Activated naive CD8-positive, alpha-beta T cell treated with anti-CD3 and anti-CD28 coated beads for 36 hours (primary cell): ENCODE results near the gene IL1RN. TPM values are rescaled to one million over a fixed set of nuclear protein-coding genes. Genes with fewer than 3 reads are reported as not detected.
"Not testable (repeated sequence)": the region's sequence is repeated elsewhere in the genome, so short reads cannot be mapped to it uniquely, and the experiment has no call there.

Experiments used
- DNase-seq: peaks from one replicate; pipeline ENCODE4 v3.0.0; 2021
- H3K27ac Mint-ChIP-seq: one replicate; pipeline ENCODE4 v1.8.0; 2022; ENCODE audit warnings: mild to moderate bottlenecking, moderate library complexity, mixed read lengths
- H3K27me3 Mint-ChIP-seq: one replicate; pipeline ENCODE4 v1.8.0; 2022; ENCODE audit warnings: mild to moderate bottlenecking, mixed read lengths
- H3K36me3 Mint-ChIP-seq: one replicate; pipeline ENCODE4 v1.8.0; 2021; ENCODE audit warnings: mild to moderate bottlenecking, mixed read lengths
- H3K4me1 Mint-ChIP-seq: one replicate; pipeline ENCODE4 v1.8.0; 2021; ENCODE audit warnings: mixed read lengths
- H3K4me3 Mint-ChIP-seq: one replicate; pipeline ENCODE4 v1.8.0; 2022; ENCODE audit warnings: mild to moderate bottlenecking, moderate library complexity, mixed read lengths
- H3K9me3 Mint-ChIP-seq: one replicate; pipeline ENCODE4 v1.8.0; 2022; ENCODE audit warnings: mixed read lengths
- total RNA-seq, 2 experiments: library from RNA; stranded (reverse); gene quantifications; one replicate each; pipeline ENCODE4 v1.2.3, GENCODE V29; 2021

Gene IL1RN
- total RNA-seq, 2 experiments from 2014 or later, result 0.19 to 0.30 TPM

DNA sequence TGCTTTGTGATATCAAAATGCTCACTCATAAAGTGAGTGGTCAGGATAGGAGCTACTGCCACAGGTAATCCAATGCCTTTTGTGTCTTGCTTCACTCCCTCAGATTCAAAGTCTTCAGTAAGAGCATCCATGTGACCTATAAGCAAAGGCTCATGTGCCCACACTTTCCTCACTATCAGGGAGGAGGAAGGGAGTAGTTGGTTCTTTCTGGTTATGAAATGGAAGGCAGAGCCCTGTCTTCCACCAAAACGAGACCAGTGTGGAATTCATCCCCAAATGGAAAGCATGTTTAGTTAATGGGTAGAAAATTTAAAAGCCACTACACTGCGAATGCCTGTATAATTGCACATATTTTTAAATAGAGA is 33.8 kb upstream of the IL1RN start:
- Mint-ChIP-seq H3K4me3 (no peak overlapping the region), H3K36me3 (peaks cover 6% of the 10 kb centered on the region), H3K27ac (no peak overlapping the region), H3K27me3 (no peaks in the 10 kb centered on the region), H3K4me1 (peaks cover 16% of the 10 kb centered on the region), H3K9me3 (peaks cover 17% of the 10 kb centered on the region)
- no peak for DNase-seq

DNA sequence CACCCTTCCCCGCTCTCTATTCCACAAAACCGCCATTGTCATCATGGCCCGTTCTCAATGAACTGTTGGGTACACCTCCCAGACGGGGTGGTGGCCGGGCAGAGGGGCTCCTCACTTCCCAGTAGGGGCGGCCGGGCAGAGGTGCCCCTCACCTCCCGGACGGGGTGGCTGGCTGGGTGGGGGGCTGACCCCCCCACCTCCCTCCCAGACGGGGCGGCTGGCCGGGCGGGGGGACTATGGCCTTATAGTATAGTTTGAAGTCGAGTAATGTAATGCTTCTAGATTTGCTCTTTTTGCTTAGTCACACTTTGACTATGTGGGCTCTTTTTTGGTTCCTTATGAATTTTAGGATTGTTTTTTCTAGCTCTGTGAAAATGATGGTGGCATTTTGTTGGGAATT is 31.1 kb upstream of the IL1RN start:
- peaks cover 19% of the 10 kb centered on the region for H3K4me1 Mint-ChIP-seq
- H3K9me3 Mint-ChIP-seq, result peaks cover 17% of the 10 kb centered on the region
- H3K27me3 Mint-ChIP-seq, H3K4me3 Mint-ChIP-seq, H3K36me3 Mint-ChIP-seq, H3K27ac Mint-ChIP-seq, DNase-seq: not testable (repeated sequence)

DNA sequence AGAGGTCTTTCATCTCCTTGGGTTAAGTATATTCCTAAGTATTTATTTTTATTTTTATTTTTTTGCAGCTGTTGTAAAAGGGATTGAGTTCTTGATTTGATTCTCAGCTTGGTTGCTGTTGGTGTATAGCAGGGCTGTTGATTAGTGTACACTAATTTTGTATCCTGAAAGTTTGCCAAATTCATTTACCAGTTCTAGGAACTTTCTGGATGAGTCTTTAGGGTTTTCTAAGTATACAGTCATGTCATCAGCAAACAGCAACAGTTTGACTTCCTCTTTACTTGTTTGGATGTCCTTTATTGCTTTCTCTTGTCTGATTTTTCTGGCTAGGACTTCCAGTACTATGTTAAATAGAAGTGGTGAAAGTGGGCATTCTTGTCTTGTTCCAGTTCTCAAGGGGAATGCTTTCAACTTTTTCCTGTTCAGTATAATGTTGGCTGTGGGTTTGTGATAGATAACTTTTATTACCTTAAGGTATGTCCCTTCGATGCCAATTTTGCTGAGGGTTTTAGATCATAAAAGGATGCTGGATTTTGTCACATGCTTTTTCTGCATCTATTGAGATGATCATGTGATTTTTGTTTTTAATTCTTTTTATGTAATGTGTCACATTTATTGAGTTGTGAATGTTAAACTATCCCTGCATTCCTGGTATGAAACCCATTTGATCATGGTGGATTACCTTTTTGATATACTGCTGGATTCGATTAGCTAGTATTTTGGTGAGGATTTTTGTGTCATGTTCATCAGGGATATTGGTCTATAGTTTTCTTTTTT is 30.4 kb upstream of the IL1RN start:
- peaks cover 17% of the 10 kb centered on the region for H3K9me3 Mint-ChIP-seq
- not testable (repeated sequence) for H3K27ac Mint-ChIP-seq

DNA sequence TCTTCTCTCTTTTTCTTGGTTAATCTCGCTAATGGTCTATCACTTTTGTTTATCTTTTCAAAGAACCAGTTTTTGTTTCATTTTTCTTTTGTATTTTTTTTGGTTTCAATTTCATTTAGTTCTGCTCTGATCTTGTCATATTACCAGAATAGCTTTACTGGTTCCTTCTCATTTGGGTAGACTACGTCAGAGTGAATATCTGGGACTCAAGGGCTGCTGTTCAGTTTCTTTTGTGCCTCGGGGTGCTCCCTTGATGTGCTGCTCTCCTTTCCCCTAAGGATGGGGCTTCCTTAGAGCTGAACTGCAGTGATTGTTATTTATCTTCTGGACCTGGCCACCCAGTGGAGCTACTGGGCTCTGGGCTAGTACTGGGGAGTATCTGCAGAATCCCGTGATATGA is 29.4 kb upstream of the IL1RN start:
- no peaks in the 10 kb centered on the region for H3K27me3 Mint-ChIP-seq
- H3K4me1 Mint-ChIP-seq, result peaks cover 20% of the 10 kb centered on the region
- no peak for DNase-seq
- H3K4me3 Mint-ChIP-seq, result peak overlapping the region; percentile 20
- peak overlapping the region; percentile 46 for H3K27ac Mint-ChIP-seq
- peaks cover 6% of the 10 kb centered on the region for H3K36me3 Mint-ChIP-seq
- H3K9me3 Mint-ChIP-seq, result peaks cover 21% of the 10 kb centered on the region

More for the DNA sequence above, 30.4 kb upstream of the IL1RN start:
- not testable (repeated sequence) for H3K4me3 Mint-ChIP-seq, H3K36me3 Mint-ChIP-seq, H3K27me3 Mint-ChIP-seq, DNase-seq
- H3K4me1 Mint-ChIP-seq, result peaks cover 19% of the 10 kb centered on the region

DNA sequence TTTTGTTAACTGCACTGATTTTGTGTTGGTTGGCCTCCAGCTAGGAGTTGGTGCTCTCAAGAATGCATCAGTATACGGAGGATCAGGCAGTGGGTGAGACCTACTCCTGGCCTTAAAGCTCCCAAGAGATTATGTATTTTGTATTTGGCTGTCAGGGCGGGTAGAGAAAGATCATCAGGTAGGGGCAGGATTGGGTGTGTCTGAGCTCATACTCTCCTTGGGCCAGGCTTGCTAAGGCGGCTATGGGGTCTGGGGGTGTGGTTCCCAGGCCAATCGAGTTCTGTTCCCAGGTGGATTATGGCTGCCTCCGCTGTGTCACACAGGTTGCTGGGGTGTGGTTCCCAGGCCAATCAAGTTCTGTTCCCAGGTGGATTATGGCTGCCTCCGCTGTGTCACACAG is 28.9 kb upstream of the IL1RN start:
- peak overlapping the region; percentile 20 for H3K4me3 Mint-ChIP-seq
- H3K27ac Mint-ChIP-seq, result peak overlapping the region; percentile 46

DNA sequence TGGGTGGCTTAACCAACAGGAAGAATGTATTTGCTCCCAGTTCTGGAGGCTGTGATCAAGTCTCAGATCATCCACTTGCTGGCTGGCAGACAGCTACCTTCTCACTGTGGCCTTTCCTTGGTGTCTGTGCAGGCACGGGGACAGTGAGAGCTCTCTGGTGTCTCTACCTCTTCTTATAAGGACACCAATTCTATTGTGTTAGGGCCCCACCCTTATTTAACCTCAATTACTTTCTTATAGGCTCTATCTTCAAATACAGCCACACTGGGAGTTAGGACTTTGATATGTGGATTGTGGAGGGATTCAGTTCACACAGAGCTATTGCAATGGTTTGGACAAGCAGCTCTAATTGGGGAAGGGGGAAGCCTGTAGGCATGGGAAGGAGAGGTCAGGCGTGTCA is 25.3 kb upstream of the IL1RN start:
- Mint-ChIP-seq H3K4me1 (peaks cover 43% of the 10 kb centered on the region), H3K9me3 (peaks cover 23% of the 10 kb centered on the region), H3K4me3 (no peak overlapping the region), H3K27me3 (no peaks in the 10 kb centered on the region), H3K36me3 (peaks cover 10% of the 10 kb centered on the region), H3K27ac (no peak overlapping the region)
- DNase-seq, result no peak

More for the DNA sequence above, 28.9 kb upstream of the IL1RN start:
- peaks cover 8% of the 10 kb centered on the region for H3K36me3 Mint-ChIP-seq
- no peak for DNase-seq
- H3K4me1 Mint-ChIP-seq, result peaks cover 25% of the 10 kb centered on the region
- peaks cover 25% of the 10 kb centered on the region for H3K9me3 Mint-ChIP-seq
- no peaks in the 10 kb centered on the region for H3K27me3 Mint-ChIP-seq

DNA sequence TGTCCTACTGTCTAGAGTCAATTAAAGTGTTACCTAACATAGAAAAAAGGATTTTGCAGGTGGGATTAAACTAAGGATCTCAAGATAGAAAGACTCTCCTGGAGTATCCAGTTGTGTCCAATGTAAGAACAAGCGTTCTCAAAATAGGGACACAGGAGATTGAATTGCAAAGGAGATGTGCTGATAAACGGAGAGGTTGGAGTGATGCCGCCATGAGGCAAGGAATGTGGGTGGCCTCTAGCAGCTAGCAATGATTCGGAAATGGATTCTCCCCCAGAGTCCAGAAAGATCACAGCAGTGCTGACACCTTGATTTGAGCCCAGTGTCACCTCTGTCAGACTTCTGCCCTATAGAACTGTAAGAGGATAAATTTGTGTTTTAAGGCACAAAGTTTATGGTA is 24.1 kb upstream of the IL1RN start:
- Mint-ChIP-seq H3K27me3 (no peaks in the 10 kb centered on the region), H3K4me3 (no peak overlapping the region), H3K4me1 (peaks cover 32% of the 10 kb centered on the region), H3K27ac (no peak overlapping the region), H3K36me3 (peaks cover 6% of the 10 kb centered on the region), H3K9me3 (peaks cover 15% of the 10 kb centered on the region)
- no peak for DNase-seq

DNA sequence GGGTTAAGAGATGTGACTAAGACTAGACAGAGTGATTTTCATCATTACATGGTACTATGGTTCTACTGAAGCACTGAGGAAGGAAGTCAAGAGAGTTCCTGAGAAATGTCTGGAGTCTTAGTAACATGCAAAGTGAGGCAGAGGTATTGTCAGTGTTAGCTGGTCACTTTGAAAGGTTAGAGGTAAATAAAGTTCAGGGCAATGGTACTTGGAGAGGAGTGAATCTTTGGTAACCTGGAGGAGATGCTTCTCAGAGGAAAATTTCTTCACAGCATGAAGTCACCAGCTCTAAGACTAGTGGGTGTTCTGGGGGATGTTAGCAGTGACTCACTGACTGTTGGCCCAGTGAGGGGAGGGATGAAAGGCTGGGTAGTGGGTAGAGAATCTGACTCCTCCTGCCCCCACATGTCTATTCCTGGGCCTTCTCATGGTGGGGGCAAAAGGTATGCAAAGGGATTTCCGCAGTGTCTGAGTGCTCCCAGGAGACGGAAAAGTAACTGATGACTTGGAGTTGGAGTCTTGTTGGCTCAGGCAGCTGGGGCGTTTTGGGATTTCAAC is 23.3 kb upstream of the IL1RN start:
- peak; percentile 41 for DNase-seq
- Mint-ChIP-seq H3K4me1 (peaks cover 29% of the 10 kb centered on the region), H3K4me3 (no peak overlapping the region), H3K9me3 (peaks cover 15% of the 10 kb centered on the region), H3K27me3 (no peaks in the 10 kb centered on the region), H3K36me3 (peaks cover 6% of the 10 kb centered on the region), H3K27ac (peak overlapping the region; percentile 83)

DNA sequence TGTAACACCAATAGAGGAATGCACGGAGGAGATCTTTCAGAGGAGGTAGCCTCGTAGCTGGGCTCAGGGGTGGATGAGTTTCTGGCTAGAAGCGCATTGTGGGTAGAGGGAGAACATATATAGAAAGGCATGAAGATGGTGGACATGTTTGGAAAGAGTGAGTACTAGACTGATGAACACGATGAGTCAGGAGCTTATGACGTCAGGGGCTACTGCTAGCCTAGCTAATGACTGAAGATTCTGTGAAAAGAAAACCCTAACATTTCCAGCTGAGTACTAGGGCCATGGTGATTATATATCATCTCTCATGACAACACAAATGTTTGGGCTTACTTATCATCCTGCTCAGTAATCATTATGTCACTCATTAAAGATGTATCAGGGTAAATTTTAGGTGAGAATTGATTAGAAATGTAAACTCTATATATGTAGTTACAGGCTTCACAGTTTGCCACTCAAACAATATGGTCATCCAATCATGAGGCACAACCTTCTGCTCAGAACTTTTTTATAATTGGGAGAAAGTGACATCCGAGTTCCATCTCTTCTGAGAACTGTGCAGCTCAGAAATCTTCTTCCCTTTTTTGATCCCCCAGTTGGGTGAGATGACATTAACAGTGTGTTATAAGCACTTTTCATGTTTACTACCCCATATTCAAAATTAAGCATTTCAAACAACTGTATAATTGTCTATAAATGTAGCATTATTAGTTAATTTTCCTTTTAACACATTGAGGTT is 22.2 kb upstream of the IL1RN start:
- Mint-ChIP-seq H3K9me3 (peaks cover 15% of the 10 kb centered on the region), H3K4me3 (no peak overlapping the region), H3K36me3 (peaks cover 6% of the 10 kb centered on the region), H3K27ac (peak overlapping the region; percentile 83), H3K27me3 (peaks cover under 1% of the 10 kb centered on the region), H3K4me1 (peaks cover 29% of the 10 kb centered on the region)
- peak; percentile 42 for DNase-seq

DNA sequence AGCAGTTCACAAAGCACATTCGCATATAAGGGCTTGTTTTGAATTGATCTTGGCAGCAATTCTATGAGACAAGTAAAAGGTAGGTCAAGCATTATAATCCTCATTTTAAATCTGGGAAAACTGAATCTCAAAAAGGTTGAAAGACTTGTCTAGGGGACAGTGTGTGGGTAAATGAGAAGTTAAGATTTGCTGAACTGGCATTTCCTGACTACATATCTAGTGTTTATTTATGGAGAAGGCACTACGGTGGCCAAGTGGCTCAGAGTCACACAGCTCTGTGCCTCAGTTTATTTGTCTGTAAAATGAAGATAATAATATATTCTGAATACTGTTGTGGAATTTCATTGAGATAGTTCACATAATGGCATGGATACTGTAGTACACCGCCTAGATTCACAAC is 16.3 kb upstream of the IL1RN start:
- Mint-ChIP-seq H3K27ac (no peak overlapping the region), H3K27me3 (peaks cover 4% of the 10 kb centered on the region), H3K4me1 (no peaks in the 10 kb centered on the region), H3K9me3 (no peaks in the 10 kb centered on the region), H3K36me3 (no peaks in the 10 kb centered on the region), H3K4me3 (no peak overlapping the region)
- no peak for DNase-seq

DNA sequence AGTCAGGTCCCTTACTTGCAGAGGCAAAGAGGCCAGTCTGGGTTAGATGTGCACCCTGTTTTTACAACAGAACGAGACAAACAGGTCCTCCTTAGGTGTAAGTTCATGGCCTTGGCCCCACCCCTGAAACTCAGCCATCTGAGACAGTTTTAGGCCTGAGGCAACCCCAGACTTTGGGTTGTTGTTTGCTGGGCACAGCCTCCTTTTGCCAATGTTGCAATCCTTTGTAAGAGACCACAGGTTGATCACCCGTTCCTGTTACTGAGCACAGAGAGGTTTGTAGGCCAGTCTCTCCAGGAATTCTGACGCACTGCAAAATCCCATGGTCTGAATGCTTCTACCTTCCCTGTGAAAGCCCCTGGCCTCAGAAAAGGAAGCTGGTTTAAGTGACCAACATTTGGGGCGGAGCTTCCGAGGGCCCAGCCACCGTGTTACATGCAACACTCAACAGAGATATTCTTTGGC is 15.5 kb upstream of the IL1RN start:
- Mint-ChIP-seq H3K27ac (no peak overlapping the region), H3K4me1 (peaks cover 5% of the 10 kb centered on the region), H3K36me3 (no peaks in the 10 kb centered on the region), H3K9me3 (no peaks in the 10 kb centered on the region), H3K4me3 (no peak overlapping the region), H3K27me3 (peaks cover 4% of the 10 kb centered on the region)
- DNase-seq, result no peak

DNA sequence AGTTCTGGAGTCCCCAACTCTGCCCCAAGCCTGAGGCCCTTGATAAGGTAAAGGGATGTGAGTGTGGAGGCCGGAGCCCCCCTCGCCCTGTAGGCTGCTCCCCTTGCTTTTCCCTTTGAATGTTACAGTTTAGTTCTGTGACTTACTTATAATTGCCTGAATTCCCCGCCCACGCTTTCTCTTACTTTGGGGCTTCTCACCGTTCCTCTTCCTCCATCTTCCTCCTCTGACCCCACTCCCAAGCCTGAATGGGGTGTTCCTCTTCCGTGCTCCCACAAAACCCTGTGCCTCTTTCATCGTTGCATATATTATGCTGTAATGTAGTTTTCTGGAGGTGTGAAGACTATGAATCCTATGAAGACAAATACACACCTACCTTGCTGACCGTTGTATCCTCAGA is 15.0 kb upstream of the IL1RN start:
- no peaks in the 10 kb centered on the region for H3K36me3 Mint-ChIP-seq
- no peak overlapping the region for H3K27ac Mint-ChIP-seq
- H3K4me1 Mint-ChIP-seq, result peaks cover 11% of the 10 kb centered on the region
- DNase-seq, result no peak
- H3K27me3 Mint-ChIP-seq, result peaks cover 4% of the 10 kb centered on the region
- no peak overlapping the region for H3K4me3 Mint-ChIP-seq
- no peaks in the 10 kb centered on the region for H3K9me3 Mint-ChIP-seq

DNA sequence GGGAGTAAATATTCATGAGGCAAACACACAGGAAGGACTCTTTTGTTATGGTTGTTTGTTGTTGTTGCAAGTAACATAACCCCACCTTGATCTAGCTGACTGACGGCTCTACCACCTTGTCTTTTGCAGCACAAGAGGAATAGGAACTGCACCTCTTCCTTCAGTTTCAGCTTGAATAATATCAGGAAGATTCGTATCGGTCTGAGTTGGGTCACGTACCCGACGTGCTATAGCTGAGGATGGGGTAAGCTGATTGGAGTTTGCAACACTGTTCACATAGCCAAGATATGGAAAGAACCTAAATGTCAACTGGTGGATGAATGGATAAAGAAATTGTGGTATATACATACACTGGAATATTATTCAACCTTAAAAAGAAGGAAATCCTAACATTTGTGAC is 14.5 kb upstream of the IL1RN start:
- Mint-ChIP-seq H3K9me3 (no peaks in the 10 kb centered on the region), H3K27ac (no peak overlapping the region), H3K4me1 (peaks cover 13% of the 10 kb centered on the region), H3K36me3 (no peaks in the 10 kb centered on the region), H3K27me3 (peaks cover 4% of the 10 kb centered on the region), H3K4me3 (no peak overlapping the region)
- DNase-seq, result no peak

DNA sequence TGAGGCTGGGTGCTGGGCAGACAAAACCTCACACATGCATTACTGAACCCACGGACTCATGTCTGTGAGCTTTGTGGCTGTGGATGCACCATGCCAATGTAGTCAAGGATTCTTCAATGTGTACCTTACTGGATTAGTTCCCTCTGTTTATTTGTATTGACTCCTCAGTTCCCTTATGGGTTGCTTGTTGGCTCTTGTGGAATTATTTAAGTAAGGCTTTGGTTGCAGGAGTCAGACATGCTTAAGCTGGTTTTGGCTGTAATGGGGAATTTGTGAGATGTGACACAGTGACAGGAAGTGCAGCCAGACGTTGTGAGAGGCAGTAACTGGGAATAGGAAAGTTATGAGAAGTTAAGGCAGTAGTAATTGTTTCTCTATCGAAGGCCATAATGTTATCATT is 13.6 kb upstream of the IL1RN start:
- H3K36me3 Mint-ChIP-seq, result no peaks in the 10 kb centered on the region
- H3K27me3 Mint-ChIP-seq, result peaks cover 4% of the 10 kb centered on the region
- no peaks in the 10 kb centered on the region for H3K9me3 Mint-ChIP-seq
- H3K4me3 Mint-ChIP-seq, result no peak overlapping the region
- no peak for DNase-seq
- peaks cover 13% of the 10 kb centered on the region for H3K4me1 Mint-ChIP-seq
- no peak overlapping the region for H3K27ac Mint-ChIP-seq

DNA sequence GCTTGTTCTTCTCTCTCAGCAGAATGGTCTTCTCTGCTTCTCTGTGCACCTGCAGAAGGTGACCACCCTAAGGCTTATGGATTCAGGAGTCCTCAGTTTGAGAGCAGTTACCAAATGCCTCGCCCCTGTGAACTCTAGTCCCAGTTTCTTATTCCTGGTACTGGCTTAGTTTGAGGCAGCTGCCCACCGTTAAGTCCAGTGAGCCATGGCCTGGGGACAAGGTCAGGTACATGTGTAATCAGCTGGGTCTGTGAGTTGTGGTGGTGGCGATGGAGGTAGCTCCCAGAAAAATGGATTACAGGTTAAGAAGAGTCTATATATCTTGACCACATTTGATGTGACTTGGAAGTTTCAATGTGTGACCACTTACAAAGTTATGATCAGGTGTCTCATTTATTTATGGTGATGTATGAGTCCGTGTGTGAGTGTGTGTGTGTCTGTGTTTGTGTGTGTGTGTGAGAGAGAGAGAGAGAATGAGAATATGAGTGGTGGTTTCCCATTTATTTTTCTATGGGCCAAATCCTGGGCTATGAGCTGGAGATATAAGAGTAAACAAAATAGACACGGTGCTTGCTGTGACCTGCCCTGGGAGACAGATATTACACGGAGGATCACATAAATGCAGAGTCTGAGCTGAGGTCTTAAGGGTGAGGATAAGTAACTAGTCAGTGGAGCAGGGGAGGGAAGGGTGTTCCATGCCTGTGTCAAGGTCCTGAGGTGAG is 13.0 kb upstream of the IL1RN start:
- Mint-ChIP-seq H3K9me3 (no peaks in the 10 kb centered on the region), H3K4me1 (peaks cover 13% of the 10 kb centered on the region), H3K4me3 (no peak overlapping the region), H3K27me3 (peaks cover 4% of the 10 kb centered on the region), H3K36me3 (no peaks in the 10 kb centered on the region), H3K27ac (no peak overlapping the region)
- no peak for DNase-seq
